Measurements from ENCODE around the gene DNM2. TPM values are rescaled to one million over a fixed set of nuclear protein-coding genes. Genes with fewer than 3 reads are reported as not detected.

The DNM2 gene
- total RNA-seq, 1 experiment from 2014 or later = 188 TPM

- H3K4me1 ChIP-seq (replicated peaks; ENCODE audit: insufficient read depth) = no peaks in the 10 kb centered on the region
- H3K27me3 ChIP-seq (ENCODE audit: insufficient read depth, low read depth) = no peaks in the 10 kb centered on the region
- intact Hi-C loops (cut with micrococcal nuclease; ENCODE audit: unreplicated experiment) = no loop called here
- POLR2A ChIA-PET (ENCODE audit: unreplicated experiment) = interaction anchor here (0.7 kb wide), 1 partner anchor 9 kb away, joined by 4 read pairs; the partner anchor contains the start of gene TMED1
- H3K79me2 ChIP-seq (ENCODE audit: low read depth) = no peaks in the 10 kb centered on the region
- no TSS peak for BruUV-seq (replicated peaks)
- H3K27ac ChIP-seq = no peak overlapping the region
- no peak overlapping the region for H3K4me2 ChIP-seq
- CTCF ChIA-PET = no interaction called here
- no peak for DNase-seq
- H3F3A ChIP-seq (ENCODE audit: insufficient read depth, low read depth) = peaks cover 8% of the 10 kb centered on the region; the same call in 1 of the 2 replicates
- TF ChIP-seq CTCF (conservative IDR thresholded peaks at IDR 0.05) = no peak
- TF ChIP-seq EZH2 (IDR thresholded peaks at IDR 0.05; ENCODE audit: low read depth) = no peak
- no peak overlapping the region for H2AFZ ChIP-seq
- H4K20me1 ChIP-seq (ENCODE audit: insufficient read depth) = no peaks in the 10 kb centered on the region
- no peaks in the 10 kb centered on the region for H3K9me3 ChIP-seq (ENCODE audit: insufficient read depth, low read depth)
- no peaks in the 10 kb centered on the region for H3K9me2 ChIP-seq (ENCODE audit: insufficient read depth)
- H3K36me3 ChIP-seq (ENCODE audit: low read depth) = peaks cover 6% of the 10 kb centered on the region; the same call in 1 of the 2 replicates
- no peak overlapping the region for H3K4me3 ChIP-seq
Measured at GRCh38 chr19:10826846-10827245, 109.0 kb downstream of the DNM2 start.

- H4K20me1 ChIP-seq (ENCODE audit: insufficient read depth) = no peaks in the 10 kb centered on the region
- no peak overlapping the region for H2AFZ ChIP-seq
- BruUV-seq (replicated peaks) = no TSS peak
- ChIA-PET CTCF (interaction anchor here (0.5 to 0.9 kb wide), 2 partner anchors 35 to 125 kb away, joined by 3 read pairs; no protein-coding TSS in a partner anchor), POLR2A (ENCODE audit: unreplicated experiment) (interaction anchor here (0.8 kb wide), 1 partner anchor 438 kb away, joined by 3 read pairs; no protein-coding TSS in a partner anchor)
- H3K4me2 ChIP-seq = no peak overlapping the region
- H3K9me3 ChIP-seq (ENCODE audit: insufficient read depth, low read depth) = no peaks in the 10 kb centered on the region
- TF ChIP-seq CTCF (conservative IDR thresholded peaks at IDR 0.05) (peak; percentile 40; the same call in 1 of the 2 replicates), EZH2 (IDR thresholded peaks at IDR 0.05; ENCODE audit: low read depth) (no peak)
- no peak for DNase-seq
- H3K9me2 ChIP-seq (ENCODE audit: insufficient read depth) = no peaks in the 10 kb centered on the region
- intact Hi-C loops (cut with micrococcal nuclease; ENCODE audit: unreplicated experiment) = no loop called here
- peaks cover 20% of the 10 kb centered on the region for H3F3A ChIP-seq (ENCODE audit: insufficient read depth, low read depth)
- H3K27me3 ChIP-seq (ENCODE audit: insufficient read depth, low read depth) = no peaks in the 10 kb centered on the region
- H3K27ac ChIP-seq = no peak overlapping the region
- H3K79me2 ChIP-seq (ENCODE audit: low read depth) = no peaks in the 10 kb centered on the region
- H3K36me3 ChIP-seq (ENCODE audit: low read depth) = peaks cover 13% of the 10 kb centered on the region
- no peak overlapping the region for H3K4me3 ChIP-seq
- no peaks in the 10 kb centered on the region for H3K4me1 ChIP-seq (replicated peaks; ENCODE audit: insufficient read depth)
Measured at GRCh38 chr19:10828981-10829821, 111.3 kb downstream of the DNM2 start.

GRCh38 chr19:10829967-10830366 lies 112.1 kb downstream of the DNM2 start:
- no peaks in the 10 kb centered on the region for H3K9me3 ChIP-seq (ENCODE audit: insufficient read depth, low read depth)
- H2AFZ ChIP-seq = no peak overlapping the region
- H3K36me3 ChIP-seq (ENCODE audit: low read depth) = peaks cover 8% of the 10 kb centered on the region
- no peaks in the 10 kb centered on the region for H3K27me3 ChIP-seq (ENCODE audit: insufficient read depth, low read depth)
- intact Hi-C loops (cut with micrococcal nuclease; ENCODE audit: unreplicated experiment) = no loop called here
- no peak overlapping the region for H3K4me2 ChIP-seq
- H3F3A ChIP-seq (ENCODE audit: insufficient read depth, low read depth) = peaks cover 28% of the 10 kb centered on the region
- CTCF ChIA-PET = no interaction called here
- no peak overlapping the region for H3K4me3 ChIP-seq
- H3K9me2 ChIP-seq (ENCODE audit: insufficient read depth) = no peaks in the 10 kb centered on the region
- H3K27ac ChIP-seq = no peak overlapping the region
- BruUV-seq (replicated peaks) = no TSS peak
- TF ChIP-seq CTCF (conservative IDR thresholded peaks at IDR 0.05) (no peak), EZH2 (IDR thresholded peaks at IDR 0.05; ENCODE audit: low read depth) (no peak)
- no peaks in the 10 kb centered on the region for H4K20me1 ChIP-seq (ENCODE audit: insufficient read depth)
- no peak for DNase-seq
- H3K79me2 ChIP-seq (ENCODE audit: low read depth) = 0 out of 2 replicates have a peak, but pooled peaks cover under 1% of the 10 kb centered on the region
- POLR2A ChIA-PET (ENCODE audit: unreplicated experiment) = no interaction called here
- H3K4me1 ChIP-seq (replicated peaks; ENCODE audit: insufficient read depth) = 0 out of 2 replicates have a peak, but pooled peaks cover under 1% of the 10 kb centered on the region

Data from PC-9 (cell line).